Spleen (tissue), 11 donors: ENCODE measurements around the gene TDRD9. TPM values are rescaled to one million over a fixed set of nuclear protein-coding genes. Genes with fewer than 3 reads are reported as not detected.

Experiments
- DNase-seq: peaks from one replicate; pipeline ENCODE4 v3.0.0-alpha.2; 2020
- H3K27ac ChIP-seq, 8 donors: fragments of 200-600 bp; sonication (generic) in 7 of 8; 1 replicate in 4 of 8; 2 replicates in 4 of 8; pipeline versions ENCODE4 v1.5.0 to v1.8.0; 2016 to 2021; ENCODE audit warnings: inconsistent platforms in 4 of 8, mild to moderate bottlenecking in 4 of 8, moderate library complexity in 1 of 8
- H3K27me3 ChIP-seq, 7 donors: fragments of 200-600 bp; sonication (generic) in 6 of 7; replicated peaks in 1 of 7; 1 replicate in 4 of 7; 2 replicates in 3 of 7; pipeline versions ENCODE4 v1.5.0 to v1.8.0; 2016 to 2021; ENCODE audit warnings: inconsistent platforms in 3 of 7, mild to moderate bottlenecking in 1 of 7
- H3K36me3 ChIP-seq, 6 donors: fragments of 200-600 bp; sonication (generic) in 5 of 6; 1 replicate in 4 of 6; 2 replicates in 2 of 6; pipeline versions ENCODE4 v1.5.0 to v1.8.0; 2016 to 2021; ENCODE audit warnings: inconsistent platforms in 2 of 6
- H3K4me1 ChIP-seq, 6 donors: fragments of 200-600 bp; sonication (generic) in 5 of 6; 1 replicate in 3 of 6; 2 replicates in 3 of 6; pipeline versions ENCODE4 v1.5.0 to v1.8.0; 2016 to 2021; ENCODE audit warnings: inconsistent platforms in 3 of 6
- H3K4me3 ChIP-seq, 8 donors: fragments of 200-600 bp; sonication (generic) in 7 of 8; 1 replicate in 4 of 8; 2 replicates in 4 of 8; pipeline versions ENCODE4 v1.5.0 to v1.8.0; 2016 to 2021; ENCODE audit warnings: inconsistent platforms in 4 of 8, mild to moderate bottlenecking in 4 of 8, moderate library complexity in 2 of 8
- H3K9me3 ChIP-seq, 8 donors: fragments of 200-600 bp; sonication (generic) in 7 of 8; 1 replicate in 4 of 8; 2 replicates in 4 of 8; pipeline versions ENCODE4 v1.5.0 to v1.8.0; 2016 to 2021; ENCODE audit warnings: inconsistent platforms in 4 of 8
- CTCF ChIP-seq, 11 experiments: fragments of 200-600 bp in 7 of 11; fragments of 450-650 bp in 4 of 11; sonication (generic) in 4 of 11; IDR thresholded peaks in 8 of 11; conservative IDR thresholded peaks in 3 of 11; 1 replicate in 7 of 11; 2 replicates in 4 of 11; pipeline versions ENCODE4 v1.4.0 to v1.8.0; 2016 to 2021; ENCODE audit warnings: antibody characterized with exemption in 11 of 11, inconsistent platforms in 4 of 11, mild to moderate bottlenecking in 1 of 11
- POLR2A ChIP-seq, 3 donors: fragments of 450-650 bp; IDR thresholded peaks; one replicate each; pipeline ENCODE4 v1.5.1; 2017; ENCODE audit warnings: antibody characterized with exemption in 3 of 3, mild to moderate bottlenecking in 1 of 3
- POLR2AphosphoS5 ChIP-seq, 3 donors: sonication (generic); formaldehyde crosslinking; IDR thresholded peaks; one replicate each; pipeline ENCODE4 v1.5.1; 2017; ENCODE audit warnings: antibody characterized with exemption in 3 of 3
- WGBS, 5 donors: extraction: QIAGEN DNeasy Blood & Tissue Kit in 3 of 5; methylation state at CpG; one replicate each; pipeline versions ENCODE4 v1.1.5 to v1.1.7; 2013 to 2018; 5-methylcytosine and 5-hydroxymethylcytosine counted together
- intact Hi-C: fragments of 100-400 bp; cut with DNase I; formaldehyde crosslinking; loops from one replicate; pipeline ENCODE4 v1.15.0; 2023; ENCODE audit warnings: low total_unique reads
- polyA plus RNA-seq, 3 donors: library from polyadenylated mRNA; stranded (reverse); fragments of 200-250 nt; gene quantifications; one replicate each; pipeline ENCODE4 v1.2.1, GENCODE V29; 2013
- total RNA-seq, 7 donors: library from RNA; depleted of rRNA in 3 of 7; stranded (reverse); fragments of >200 nt in 3 of 7; fragmentation: NEBNext Ultra II Directional in 4 of 7; extraction: Animal tissue kit (Norgen Biotek cat#: 25700) in 4 of 7; gene quantifications; one replicate each; pipeline versions ENCODE4 v1.1.0 to v1.2.1, GENCODE V29; 2016 to 2021
- donor health status: healthy with polysubstance abuse.
- donor health status: DM: no; HTN: no; CAD: no; lungs with moderate emphysema.
- donor health status: DM: no; HTN: no; CAD: no.
- donor health status: Bipolar disorder and iron deficiency.
- donor health status: healthy.
- donor health status: DM: no; HTN: no; CAD: no.
- donor health status: DM: yes; HTN: yes; CAD: no.

TDRD9 gene
- total and polyA plus RNA-seq, 10 donors: 0.70 to 18.7 (median 8.0) TPM

- TF ChIP-seq POLR2A (IDR thresholded peaks at IDR 0.05) (no peak), POLR2AphosphoS5 (IDR thresholded peaks at IDR 0.05) (peak in 2 of 3 donors; percentile 32 to 48)
- Histone ChIP-seq H3K4me3 (no peak overlapping the region), H3K4me1 (peaks cover 10 to 47% (median 32%) of the 10 kb centered on the region in 6 donors), H3K27ac (peak overlapping the region in 1 of 8 donors; percentile 21), H3K9me3 (no peaks in the 10 kb centered on the region), H3K36me3 (peaks cover 0 to 2% (median 0%) of the 10 kb centered on the region in 6 donors), H3K27me3 (peaks cover 0 to 30% (median 0%) of the 10 kb centered on the region in 7 donors)
- WGBS, 5 donors: 2 to 10% (median 6%) methylated on average over 6 of the region's 6 CpGs
- no peak for DNase-seq
- intact Hi-C loops: no loop called here
Measured at GRCh38 chr14:103923863-103924262, 4.4 kb upstream of the TDRD9 start.

GRCh38 chr14:103925316-103925715, 2.9 kb upstream of the TDRD9 start:
- H3K36me3 ChIP-seq: no peaks in the 10 kb centered on the region
- H3K27ac ChIP-seq: no peak overlapping the region
- peaks cover 0 to 31% (median 0%) of the 10 kb centered on the region in 7 donors for H3K27me3 ChIP-seq
- no peak for DNase-seq
- peaks cover 5 to 35% (median 18%) of the 10 kb centered on the region in 6 donors for H3K4me1 ChIP-seq
- no peaks in the 10 kb centered on the region for H3K9me3 ChIP-seq
- no peak for TF ChIP-seq CTCF (IDR thresholded peaks at IDR 0.05 in 8 of 11, conservative IDR thresholded peaks at IDR 0.05 in 3 of 11)
- TF ChIP-seq POLR2A (IDR thresholded peaks at IDR 0.05): no peak
- TF ChIP-seq POLR2AphosphoS5 (IDR thresholded peaks at IDR 0.05): no peak
- no peak overlapping the region for H3K4me3 ChIP-seq
- WGBS, 5 donors: 45 to 73% (median 58%) methylated on average over 5 of the region's 5 CpGs
- intact Hi-C loops: no loop called here

- Histone ChIP-seq H3K27ac (no peak overlapping the region), H3K4me3 (no peak overlapping the region), H3K9me3 (no peaks in the 10 kb centered on the region), H3K36me3 (no peaks in the 10 kb centered on the region), H3K4me1 (peaks cover 0 to 29% (median 4%) of the 10 kb centered on the region in 6 donors), H3K27me3 (peaks cover 0 to 31% (median 0%) of the 10 kb centered on the region in 7 donors)
- intact Hi-C loops: no loop called here
- no peak for DNase-seq
- TF ChIP-seq POLR2A (IDR thresholded peaks at IDR 0.05): no peak
- TF ChIP-seq CTCF (IDR thresholded peaks at IDR 0.05 in 8 of 11, conservative IDR thresholded peaks at IDR 0.05 in 3 of 11): no peak
- TF ChIP-seq POLR2AphosphoS5 (IDR thresholded peaks at IDR 0.05): no peak
- 93 to 95% (median 94%) methylated on average over 18 of the region's 18 CpGs for WGBS, 5 donors
Measured at GRCh38 chr14:103927566-103927965, 690 bp upstream of the TDRD9 start.

- Histone ChIP-seq H3K4me3 (no peak overlapping the region), H3K9me3 (no peaks in the 10 kb centered on the region), H3K27ac (peak overlapping the region in 3 of 8 donors; percentile 81 to 83 (median 82)), H3K27me3 (peaks cover 0 to 18% (median 0%) of the 10 kb centered on the region in 7 donors), H3K36me3 (no peaks in the 10 kb centered on the region), H3K4me1 (peaks cover 0 to 32% (median 2%) of the 10 kb centered on the region in 6 donors)
- intact Hi-C loops: no loop called here
- TF ChIP-seq POLR2A (IDR thresholded peaks at IDR 0.05): no peak
- TF ChIP-seq POLR2AphosphoS5 (IDR thresholded peaks at IDR 0.05): no peak
- no peak for TF ChIP-seq CTCF (IDR thresholded peaks at IDR 0.05 in 8 of 11, conservative IDR thresholded peaks at IDR 0.05 in 3 of 11)
- DNase-seq: no peak
- WGBS, 5 donors: 57 to 80% (median 73%) methylated on average over 14 of the region's 14 CpGs
Measured at GRCh38 chr14:103930051-103930604, 1.9 kb downstream of the TDRD9 start.
